NCI-H146 treated with DMSO at 0.1 percent for 48 hours (cell line): ENCODE measurements around the gene REEP1.
A peak's percentile ranks its signal among the peaks of the same experiment; 100 is the strongest.

ENCODE experiments used
- DNase-seq: peaks from one replicate; lab custom pipeline; 2025; ENCODE audit not compliant: unreplicated experiment; lab: John Stamatoyannopoulos, UW

Gene REEP1, protein sequence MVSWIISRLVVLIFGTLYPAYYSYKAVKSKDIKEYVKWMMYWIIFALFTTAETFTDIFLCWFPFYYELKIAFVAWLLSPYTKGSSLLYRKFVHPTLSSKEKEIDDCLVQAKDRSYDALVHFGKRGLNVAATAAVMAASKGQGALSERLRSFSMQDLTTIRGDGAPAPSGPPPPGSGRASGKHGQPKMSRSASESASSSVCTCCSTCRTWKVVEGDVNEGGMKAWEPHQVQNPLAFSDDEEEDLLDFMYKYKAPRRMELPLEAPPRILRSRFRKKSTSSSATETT

DNA sequence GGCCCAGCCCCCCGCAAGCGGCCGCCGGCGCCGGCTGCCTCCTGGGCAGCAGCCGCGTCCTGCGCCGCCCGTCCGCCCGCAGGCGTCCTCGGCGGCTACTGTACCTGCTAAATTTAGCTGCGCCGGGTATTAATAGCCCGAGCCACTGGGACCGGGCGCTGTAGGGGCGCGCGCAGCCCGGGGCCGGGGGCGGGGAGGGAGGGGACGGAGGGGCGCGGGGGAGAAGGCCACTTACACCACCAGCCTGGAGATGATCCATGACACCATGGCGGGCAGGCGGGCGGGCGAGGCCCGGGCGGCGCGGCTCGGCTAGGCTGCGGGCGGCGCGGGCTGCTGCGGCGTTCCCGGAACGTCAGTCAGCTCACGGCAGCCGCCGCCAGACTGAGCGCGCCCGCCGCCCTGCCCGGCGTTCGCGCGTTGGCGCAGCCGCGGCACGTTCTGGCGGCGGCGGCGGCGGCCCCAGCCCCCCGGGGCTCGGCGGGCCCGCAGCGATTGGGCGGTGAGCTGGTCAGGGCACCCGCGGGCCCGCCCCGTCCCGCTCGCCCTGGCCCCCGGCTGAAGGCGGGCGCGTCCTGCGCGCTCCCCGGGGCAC lies at the start of gene REEP1:
Gene REEP1, minus strand, starts transcription at position 383 of the 592 bp plus-strand sequence. Its CDS starts 116 bp downstream, at position 267.
- DNase-seq = no peak

DNA sequence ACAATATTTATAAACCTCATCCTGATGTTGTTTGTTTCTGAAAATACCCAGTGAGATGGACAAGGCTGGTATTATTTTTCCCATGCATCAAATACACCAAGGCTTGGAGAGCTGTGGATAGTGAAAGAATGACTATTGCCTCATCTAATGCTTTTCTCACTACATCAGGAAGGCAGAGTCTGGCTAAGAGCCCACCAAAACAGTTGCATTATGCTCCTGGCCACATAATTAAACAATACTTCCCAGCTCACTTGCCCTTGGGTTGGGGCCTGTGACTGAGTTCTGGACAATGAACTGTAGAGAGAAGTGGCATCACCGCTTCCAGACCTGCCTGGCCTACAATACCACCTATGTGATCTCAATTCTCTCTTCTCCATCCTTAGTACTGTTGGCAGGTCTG lies 46.4 kb upstream of the REEP1 start:
- no peak for DNase-seq

GRCh38 chr2:86382698-86383097 lies 45.3 kb upstream of the REEP1 start:
- no peak for DNase-seq

DNA sequence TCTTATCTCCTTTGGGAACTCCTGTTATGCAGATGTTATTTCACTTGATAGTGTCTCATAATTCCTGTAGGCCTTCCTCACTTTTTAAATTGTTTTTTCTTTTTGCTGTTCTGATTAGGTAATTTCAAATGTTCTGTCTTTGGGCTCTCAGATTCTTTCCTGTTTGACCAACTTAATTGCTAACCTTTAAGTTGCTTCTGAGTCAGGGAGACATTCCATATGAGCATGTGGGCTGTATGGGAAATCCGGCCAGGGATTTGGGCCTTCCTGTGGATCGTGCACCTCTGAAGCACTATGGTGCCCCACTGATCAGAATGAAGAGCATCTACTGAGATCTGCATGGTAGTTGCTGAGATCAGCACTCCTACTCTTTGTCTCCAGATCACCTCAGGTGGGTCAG lies 44.7 kb upstream of the REEP1 start:
- no peak for DNase-seq

- DNase-seq = no peak
Observed at GRCh38 chr2:86378469-86378868, 41.0 kb upstream of the REEP1 start.

- DNase-seq = no peak
Observed at GRCh38 chr2:86375623-86376022, 38.2 kb upstream of the REEP1 start.

DNA sequence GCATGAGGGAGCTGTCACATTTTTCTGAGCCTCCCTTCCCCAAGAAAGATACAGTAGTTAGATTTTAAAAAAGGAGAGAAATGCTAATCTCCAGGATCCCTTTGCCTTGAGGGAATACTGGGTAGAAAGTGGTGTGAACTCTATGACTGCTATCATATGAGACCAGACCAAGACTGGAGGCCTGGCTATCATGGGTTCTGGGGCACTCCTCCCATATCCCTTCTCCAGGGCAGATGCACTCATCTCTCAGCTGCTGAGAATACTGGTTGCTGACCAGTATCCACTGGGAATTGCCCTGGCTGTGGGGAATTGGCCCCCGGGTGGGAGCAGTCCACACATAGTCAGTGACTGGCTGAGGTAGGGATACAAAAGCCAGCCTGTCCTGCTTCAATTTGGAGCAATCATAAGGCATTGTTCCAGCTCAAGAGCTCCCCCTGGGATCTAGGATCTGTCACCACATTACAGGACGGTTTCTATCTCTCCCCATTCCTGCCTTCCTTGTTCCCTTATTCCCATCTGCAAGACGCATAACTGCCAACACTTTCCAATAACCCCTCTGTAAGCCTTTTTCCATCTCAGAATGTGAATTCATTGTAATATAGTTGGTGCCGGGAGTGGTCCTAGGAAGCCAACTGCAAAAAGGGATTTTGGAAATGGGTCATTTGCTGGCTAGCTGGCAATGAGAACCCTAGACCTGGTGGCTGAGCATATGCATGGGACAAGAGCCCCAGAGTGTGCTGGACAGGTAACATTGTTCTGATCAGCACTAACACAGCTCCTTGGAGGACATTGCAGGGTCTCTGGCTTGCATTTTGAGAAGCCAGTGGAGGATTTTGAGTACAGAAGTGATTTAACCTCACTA lies 35.4 kb upstream of the REEP1 start:
- peak; percentile 30 for DNase-seq

- DNase-seq = no peak
Observed at GRCh38 chr2:86372133-86372532, 34.7 kb upstream of the REEP1 start.

DNA sequence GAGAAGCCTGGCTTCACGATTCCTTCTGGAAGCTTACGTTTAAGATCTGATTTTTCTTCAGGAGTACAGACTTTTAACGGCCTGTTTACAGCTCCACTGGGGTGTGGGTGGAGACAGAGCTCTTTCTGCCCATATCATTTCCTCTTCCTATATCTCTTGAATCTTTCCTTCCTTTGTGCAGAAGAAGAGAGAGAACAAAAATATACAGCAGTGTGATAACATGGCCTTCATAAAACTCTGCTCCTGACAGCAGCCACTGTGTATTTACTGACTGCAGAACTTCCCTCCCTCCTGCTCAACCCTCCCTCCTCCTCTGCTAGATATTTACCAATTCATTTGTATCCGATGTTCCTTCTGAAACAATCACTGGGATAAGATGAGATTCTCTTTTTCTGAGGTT lies 34.1 kb upstream of the REEP1 start:
- no peak for DNase-seq

- no peak for DNase-seq
Observed at GRCh38 chr2:86370579-86370978, 33.2 kb upstream of the REEP1 start.

GRCh38 chr2:86368161-86368824 lies 30.9 kb upstream of the REEP1 start:
- peak; percentile 30 for DNase-seq

DNA sequence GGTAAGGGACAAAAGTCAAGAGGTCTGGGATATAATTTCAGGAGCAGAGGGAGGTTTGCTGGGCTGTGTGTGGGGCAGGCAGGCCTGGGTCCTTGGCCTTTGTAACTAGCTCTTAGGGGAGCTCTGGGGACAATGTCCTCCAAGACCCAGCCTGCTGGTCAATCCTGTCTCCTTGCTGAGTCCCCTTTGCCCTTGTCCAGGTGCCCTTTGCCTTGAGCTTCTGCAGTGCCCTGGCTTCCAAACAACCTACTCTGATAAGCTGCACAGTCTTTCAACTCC lies 30.0 kb upstream of the REEP1 start:
- DNase-seq = no peak

DNA sequence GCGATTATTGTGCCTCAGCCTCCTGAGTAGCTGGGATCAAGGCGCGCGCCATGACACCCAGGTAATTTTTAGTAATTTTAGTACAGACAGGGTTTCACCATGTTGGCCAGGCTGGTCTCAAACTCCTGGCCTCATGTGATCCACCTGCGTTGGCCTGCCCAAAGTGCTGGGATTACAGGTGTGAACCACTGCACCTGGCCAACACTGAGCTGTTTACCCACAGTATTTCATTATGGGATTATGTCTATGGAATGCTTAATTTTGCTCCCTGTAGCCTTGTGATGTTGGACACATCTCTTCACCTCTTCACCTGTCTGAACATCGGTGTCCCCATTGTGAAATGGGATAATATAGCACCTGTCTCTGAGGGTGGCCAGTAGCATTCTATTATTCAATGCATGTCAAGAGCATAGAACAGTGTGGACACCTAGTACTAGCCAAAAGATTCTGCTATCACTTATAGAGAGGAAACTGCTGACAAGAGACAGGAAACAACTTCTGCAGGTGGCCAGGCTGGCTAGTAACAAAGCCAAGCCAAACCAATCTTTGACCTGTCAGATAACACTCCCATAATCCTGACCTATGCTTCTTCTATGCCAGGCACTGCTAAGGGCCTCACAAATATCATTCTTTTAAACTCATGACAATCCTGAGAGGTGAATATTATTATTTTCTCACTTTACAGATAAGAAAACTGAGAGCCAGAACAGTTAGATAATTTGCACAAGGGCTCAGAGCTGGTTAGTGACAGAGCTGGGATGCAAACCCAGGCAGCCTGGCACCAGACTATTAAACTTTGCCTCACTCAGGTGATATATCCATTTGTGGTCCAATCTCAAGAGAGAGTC lies 29.4 kb upstream of the REEP1 start:
- peak; percentile 67 for DNase-seq

GRCh38 chr2:86364894-86365293 lies 27.5 kb upstream of the REEP1 start:
- no peak for DNase-seq

DNA sequence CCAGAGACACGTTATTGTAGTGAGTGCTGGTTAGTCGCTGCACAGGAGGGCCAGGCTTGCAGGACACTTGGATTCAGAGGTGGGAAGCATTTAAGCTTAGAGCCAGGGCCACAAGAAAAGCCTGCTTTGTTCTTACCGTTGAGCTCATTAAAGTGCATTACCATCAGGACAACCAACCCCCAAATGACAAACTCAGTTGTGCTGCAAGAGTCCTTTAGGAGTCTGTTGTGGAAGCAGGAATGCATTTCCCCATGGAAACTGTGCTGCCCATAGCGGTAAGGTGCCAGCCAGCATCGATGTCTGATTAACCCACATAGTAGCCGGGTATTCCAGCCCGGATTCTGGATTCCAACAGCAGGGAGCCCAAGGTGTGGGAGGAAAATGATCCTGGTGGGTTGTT lies 23.4 kb upstream of the REEP1 start:
- no peak for DNase-seq

- DNase-seq = no peak
Observed at GRCh38 chr2:86358957-86359356, 21.5 kb upstream of the REEP1 start.

DNA sequence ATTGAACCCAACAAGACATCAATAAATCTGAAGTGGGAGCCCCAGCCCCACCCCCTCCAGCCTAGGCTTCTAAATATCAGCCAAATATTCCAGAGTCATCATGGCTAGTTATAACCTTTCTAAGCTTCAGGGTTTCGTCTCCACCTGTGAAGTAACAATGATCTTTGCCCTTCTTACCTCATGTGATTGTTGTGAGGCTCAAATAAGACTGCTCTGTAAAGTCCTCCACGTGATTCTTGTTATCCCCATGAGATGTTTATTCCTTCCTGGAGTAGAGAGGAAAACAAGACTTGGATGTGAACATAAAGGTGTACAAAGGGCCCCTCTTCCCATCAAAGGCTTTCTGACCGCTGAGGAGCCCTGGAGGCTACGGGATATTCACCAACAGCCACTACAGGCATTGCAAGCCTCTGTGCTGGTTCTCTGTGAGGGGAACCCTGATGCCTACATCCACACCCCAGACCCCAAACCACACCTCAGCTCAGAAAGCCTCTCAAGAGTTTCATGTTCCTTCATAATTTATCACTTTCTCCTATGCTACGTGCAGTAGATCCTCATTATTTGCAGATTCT lies 20.1 kb upstream of the REEP1 start:
- no peak for DNase-seq

- DNase-seq = no peak
Observed at GRCh38 chr2:86352727-86353221, 15.3 kb upstream of the REEP1 start.

DNA sequence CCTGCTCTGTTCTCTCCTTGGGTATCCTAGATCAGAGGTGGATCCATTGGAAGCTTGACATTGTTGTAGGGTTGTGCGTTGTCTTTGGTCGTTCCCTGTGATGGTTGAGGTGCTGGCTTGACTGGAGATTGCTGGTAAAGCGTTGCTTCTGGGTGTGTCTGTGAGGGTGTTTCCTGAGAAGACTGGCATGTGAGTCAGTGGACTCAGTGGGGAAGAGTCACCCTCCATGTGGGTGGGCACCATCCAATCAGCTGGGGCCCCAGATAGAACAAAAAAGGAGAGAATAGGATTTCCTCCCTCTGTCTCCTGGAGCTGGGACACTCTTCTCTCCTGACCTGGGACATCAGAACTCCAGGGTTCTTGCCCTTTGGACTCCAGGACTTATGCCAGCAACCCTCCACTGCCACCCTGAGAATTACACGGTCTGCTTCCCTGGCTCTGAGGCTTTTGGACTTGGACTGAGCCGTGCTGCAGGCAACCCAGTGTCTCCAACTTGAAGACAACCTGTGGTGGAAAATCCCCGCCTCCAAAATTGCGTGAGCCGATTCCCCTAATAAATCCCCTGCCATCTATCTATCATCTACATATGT lies 14.8 kb upstream of the REEP1 start:
- DNase-seq = no peak

DNA sequence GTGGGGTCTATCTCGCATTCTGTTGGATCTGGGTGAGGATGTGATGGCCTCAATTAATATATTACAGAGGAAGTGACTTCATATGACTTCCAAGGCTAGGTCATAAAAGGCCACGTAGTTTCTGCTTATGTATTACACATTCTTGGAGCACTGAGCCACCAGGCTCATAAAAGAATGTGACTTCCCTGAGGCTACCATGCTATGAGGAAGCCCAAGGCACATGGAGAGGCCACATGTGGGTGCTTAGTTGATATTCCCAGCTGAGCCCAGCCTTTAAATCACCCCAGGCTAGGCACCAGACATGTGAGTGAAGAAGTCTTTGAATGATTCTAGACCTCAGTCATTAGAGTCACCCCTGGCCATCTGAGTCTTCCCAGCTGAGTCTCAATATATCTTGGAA lies 13.3 kb upstream of the REEP1 start:
- no peak for DNase-seq
